H9 (cell line): ENCODE data around the gene SEPHS1. TPM values are rescaled to one million over a fixed set of nuclear protein-coding genes. Genes with fewer than 3 reads are reported as not detected.

Experiments
- DNase-seq: peaks from one replicate; pipeline ENCODE4 v3.0.0-alpha.2; 2017
- H2AFZ ChIP-seq: one replicate; pipeline ENCODE4 v1.6.1; 2013; ENCODE audit warnings: mild to moderate bottlenecking, low read length, control low read depth, moderate library complexity
- H2AK5ac ChIP-seq: 2 replicates; pipeline ENCODE4 v1.6.1; 2013; ENCODE audit warnings: low read length, control low read depth, mixed read lengths; ENCODE audit not compliant: insufficient read length
- H2BK120ac ChIP-seq: one replicate; pipeline ENCODE4 v1.6.1; 2013; ENCODE audit warnings: low read depth, mild to moderate bottlenecking, low read length, control low read depth, inconsistent platforms; ENCODE audit not compliant: poor library complexity, severe bottlenecking
- H2BK12ac ChIP-seq: 2 replicates; pipeline ENCODE4 v1.6.1; 2013; ENCODE audit warnings: low read length, control low read depth, mixed read lengths, low read depth; ENCODE audit not compliant: insufficient read length
- H2BK15ac ChIP-seq: 2 replicates; pipeline ENCODE4 v1.6.1; 2013; ENCODE audit warnings: low read depth, low read length, control low read depth
- H2BK20ac ChIP-seq: one replicate; pipeline ENCODE4 v1.6.1; 2013; ENCODE audit warnings: low read depth, mild to moderate bottlenecking, low read length, control low read depth, inconsistent platforms; ENCODE audit not compliant: poor library complexity, severe bottlenecking
- H2BK5ac ChIP-seq: 2 replicates; pipeline ENCODE4 v1.6.1; 2013; ENCODE audit warnings: low read length, control low read depth, mixed read lengths; ENCODE audit not compliant: insufficient read length
- H3K14ac ChIP-seq: 2 replicates; pipeline ENCODE4 v1.6.1; 2013; ENCODE audit warnings: low read length, control low read depth; ENCODE audit not compliant: insufficient read depth
- H3K18ac ChIP-seq: 2 replicates; pipeline ENCODE4 v1.6.1; 2013; ENCODE audit warnings: low read depth, mild to moderate bottlenecking, mixed read lengths, low read length, control low read depth; ENCODE audit not compliant: insufficient read length
- H3K23ac ChIP-seq: 2 replicates; pipeline ENCODE4 v1.6.1; 2013; ENCODE audit warnings: low read length, control low read depth, mixed read lengths, low read depth; ENCODE audit not compliant: insufficient read length
- H3K23me2 ChIP-seq: 2 replicates; pipeline ENCODE4 v1.6.1; 2013; ENCODE audit warnings: low read depth, mild to moderate bottlenecking, mixed read lengths, low read length, control low read depth; ENCODE audit not compliant: insufficient read length, poor library complexity, severe bottlenecking
- H3K27ac ChIP-seq: 2 replicates; pipeline ENCODE4 v1.5.1; 2013; ENCODE audit warnings: low read length, control low read depth, mixed read lengths, low read depth; ENCODE audit not compliant: insufficient read length
- H3K27me3 ChIP-seq: 2 replicates; pipeline ENCODE4 v1.6.1; 2013; ENCODE audit warnings: low read length, control low read depth, inconsistent platforms; ENCODE audit not compliant: insufficient read depth
- H3K4ac ChIP-seq: 2 replicates; pipeline ENCODE4 v1.6.1; 2013; ENCODE audit warnings: low read depth, mild to moderate bottlenecking, control low read depth, inconsistent platforms, low read length, moderate library complexity
- H3K4me1 ChIP-seq: 2 replicates; pipeline ENCODE4 v1.6.1; 2013; ENCODE audit warnings: low read length, control low read depth, inconsistent platforms; ENCODE audit not compliant: insufficient read depth
- H3K4me2 ChIP-seq: 2 replicates; pipeline ENCODE4 v1.6.1; 2013; ENCODE audit warnings: low read length, control low read depth, mixed read lengths; ENCODE audit not compliant: insufficient read length, insufficient read depth
- H3K56ac ChIP-seq: 2 replicates; pipeline ENCODE4 v1.6.1; 2013; ENCODE audit warnings: low read depth, mild to moderate bottlenecking, mixed read lengths, low read length, control low read depth; ENCODE audit not compliant: insufficient read length
- H3K79me1 ChIP-seq: 2 replicates; pipeline ENCODE4 v1.6.1; 2013; ENCODE audit warnings: low read depth, mild to moderate bottlenecking, moderate library complexity, low read length, control low read depth, inconsistent platforms; ENCODE audit not compliant: insufficient read depth, poor library complexity, severe bottlenecking
- H3K79me2 ChIP-seq: 2 replicates; pipeline ENCODE4 v1.6.1; 2013; ENCODE audit warnings: low read length, control low read depth, inconsistent platforms; ENCODE audit not compliant: insufficient read depth
- H3K9ac ChIP-seq: 2 replicates; pipeline ENCODE4 v1.6.1; 2013; ENCODE audit warnings: low read length, control low read depth, mixed read lengths; ENCODE audit not compliant: insufficient read length; ENCODE audit errors: extremely low read depth
- H3K9me3 ChIP-seq: one replicate; pipeline ENCODE4 v1.6.1; 2013; ENCODE audit warnings: low read depth, low read length, inconsistent platforms; ENCODE audit not compliant: control insufficient read depth
- H3T11ph ChIP-seq: one replicate; pipeline ENCODE4 v1.6.1; 2013; ENCODE audit warnings: mild to moderate bottlenecking, low read length, control low read depth, inconsistent platforms
- H4K20me1 ChIP-seq: one replicate; pipeline ENCODE4 v1.6.1; 2013; ENCODE audit not compliant: control insufficient read depth, insufficient read length, insufficient read depth
- H4K5ac ChIP-seq: 2 replicates; pipeline ENCODE4 v1.6.1; 2013; ENCODE audit warnings: low read depth, mild to moderate bottlenecking, mixed read lengths, low read length, control low read depth; ENCODE audit not compliant: insufficient read length
- H4K8ac ChIP-seq: replicated peaks from 2 replicates; pipeline ENCODE4 v1.6.1; 2013; ENCODE audit warnings: low read length, control low read depth, mixed read lengths, low read depth; ENCODE audit not compliant: insufficient read length
- H4K91ac ChIP-seq: 2 replicates; pipeline ENCODE4 v1.6.1; 2013; ENCODE audit warnings: low read depth, mild to moderate bottlenecking, moderate library complexity, mixed read lengths, low read length, control low read depth; ENCODE audit not compliant: insufficient read length
- H3K27ac Mint-ChIP-seq, 3 experiments: 2 replicates in 2 of 3; 3 replicates in 1 of 3; pipeline ENCODE4 v1.8.0; 2020 to 2021; ENCODE audit warnings: mixed read lengths in 3 of 3, mild to moderate bottlenecking in 1 of 3, moderate library complexity in 1 of 3
- H3K27me3 Mint-ChIP-seq: 2 replicates; pipeline ENCODE4 v1.8.0; 2021; ENCODE audit warnings: low read depth, mild to moderate bottlenecking, moderate library complexity, mixed read lengths
- H3K36me3 Mint-ChIP-seq, 3 experiments: 2 replicates in 2 of 3; 3 replicates in 1 of 3; pipeline ENCODE4 v1.8.0; 2020 to 2021; ENCODE audit warnings: low read depth in 3 of 3, mixed read lengths in 3 of 3; ENCODE audit not compliant: insufficient read depth in 1 of 3
- H3K4me1 Mint-ChIP-seq, 2 experiments: 2 replicates each; pipeline ENCODE4 v1.8.0; 2020; ENCODE audit warnings: mixed read lengths in 2 of 2
- H3K4me3 Mint-ChIP-seq, 2 experiments: 2 replicates in 1 of 2; 3 replicates in 1 of 2; pipeline ENCODE4 v1.8.0; 2020 to 2021; ENCODE audit warnings: mild to moderate bottlenecking in 2 of 2, mixed read lengths in 2 of 2, moderate library complexity in 1 of 2
- H3K9me3 Mint-ChIP-seq, 2 experiments: 2 replicates in 1 of 2; 3 replicates in 1 of 2; pipeline ENCODE4 v1.8.0; 2020; ENCODE audit warnings: mild to moderate bottlenecking in 2 of 2, mixed read lengths in 2 of 2, moderate library complexity in 1 of 2
- WGBS: extraction: QIAGEN DNeasy Blood & Tissue Kit; methylation state at CpG from one replicate; pipeline ENCODE4 v1.1.7; 2013; ENCODE audit warnings: missing lambda C conversion rate, low lambda C conversion rate, mixed read lengths; ENCODE audit not compliant: insufficient read length; ENCODE audit errors: extremely low coverage; 5-methylcytosine and 5-hydroxymethylcytosine counted together
- total RNA-seq: library from RNA; stranded (reverse); gene quantifications from 2 replicates; pipeline ENCODE4 v1.2.1, GENCODE V29; 2021
- TF ChIP-seq, protein P1 (sequence below): fragments of 200-600 bp; sonication (generic); conservative IDR thresholded peaks from 3 replicates; pipeline ENCODE4 v1.8.0; 2021; ENCODE audit warnings: antibody characterized with exemption, mild to moderate bottlenecking

SEPHS1 gene
- total RNA-seq, 1 experiment from 2014 or later = 366 TPM

GRCh38 chr10:13340068-13340467, 8.0 kb downstream of the SEPHS1 start:
- H3K23ac ChIP-seq = no peak overlapping the region
- peaks cover 10% of the 10 kb centered on the region for H3K4me1 ChIP-seq
- H3K27me3 ChIP-seq = no peaks in the 10 kb centered on the region
- DNase-seq = no peak
- no peak overlapping the region for H2BK120ac ChIP-seq
- no peak overlapping the region for H3K56ac ChIP-seq
- no peak overlapping the region for H2BK20ac ChIP-seq
- H3K79me2 ChIP-seq = peaks cover 75% of the 10 kb centered on the region
- H3K14ac ChIP-seq = no peak overlapping the region
- peaks cover 9% of the 10 kb centered on the region for H3K79me1 ChIP-seq
- H4K20me1 ChIP-seq = no peaks in the 10 kb centered on the region
- Mint-ChIP-seq H3K36me3 (peaks cover 68 to 91% (median 74%) of the 10 kb centered on the region in 3 experiments), H3K9me3 (no peaks in the 10 kb centered on the region), H3K27ac (peak overlapping the region in 1 of 3 experiments; percentile 81; a peak in 2 of 7 replicates), H3K27me3 (no peaks in the 10 kb centered on the region), H3K4me1 (peaks cover 44 to 54% of the 10 kb centered on the region in 2 experiments), H3K4me3 (no peak overlapping the region)
- no CpG with 5 or more reads among the region's 9 CpGs for WGBS
- H2AFZ ChIP-seq = no peak overlapping the region
- no peak overlapping the region for H4K5ac ChIP-seq
- H4K8ac ChIP-seq = no peak overlapping the region
- H3T11ph ChIP-seq = no peak overlapping the region
- H2BK12ac ChIP-seq = no peak overlapping the region
- H4K91ac ChIP-seq = no peak overlapping the region
- H3K27ac ChIP-seq = no peak overlapping the region
- H2BK5ac ChIP-seq = no peak overlapping the region
- H2AK5ac ChIP-seq = no peak overlapping the region
- H3K23me2 ChIP-seq = no peaks in the 10 kb centered on the region
- H3K4ac ChIP-seq = no peak overlapping the region
- peak overlapping the region; percentile 16 for H3K4me2 ChIP-seq
- no peak overlapping the region for H3K9ac ChIP-seq
- H3K18ac ChIP-seq = no peak overlapping the region
- no peaks in the 10 kb centered on the region for H3K9me3 ChIP-seq
- TF ChIP-seq, protein P1, sequence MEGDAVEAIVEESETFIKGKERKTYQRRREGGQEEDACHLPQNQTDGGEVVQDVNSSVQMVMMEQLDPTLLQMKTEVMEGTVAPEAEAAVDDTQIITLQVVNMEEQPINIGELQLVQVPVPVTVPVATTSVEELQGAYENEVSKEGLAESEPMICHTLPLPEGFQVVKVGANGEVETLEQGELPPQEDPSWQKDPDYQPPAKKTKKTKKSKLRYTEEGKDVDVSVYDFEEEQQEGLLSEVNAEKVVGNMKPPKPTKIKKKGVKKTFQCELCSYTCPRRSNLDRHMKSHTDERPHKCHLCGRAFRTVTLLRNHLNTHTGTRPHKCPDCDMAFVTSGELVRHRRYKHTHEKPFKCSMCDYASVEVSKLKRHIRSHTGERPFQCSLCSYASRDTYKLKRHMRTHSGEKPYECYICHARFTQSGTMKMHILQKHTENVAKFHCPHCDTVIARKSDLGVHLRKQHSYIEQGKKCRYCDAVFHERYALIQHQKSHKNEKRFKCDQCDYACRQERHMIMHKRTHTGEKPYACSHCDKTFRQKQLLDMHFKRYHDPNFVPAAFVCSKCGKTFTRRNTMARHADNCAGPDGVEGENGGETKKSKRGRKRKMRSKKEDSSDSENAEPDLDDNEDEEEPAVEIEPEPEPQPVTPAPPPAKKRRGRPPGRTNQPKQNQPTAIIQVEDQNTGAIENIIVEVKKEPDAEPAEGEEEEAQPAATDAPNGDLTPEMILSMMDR = no peak
- no peak overlapping the region; the same call in 1 of the 2 replicates for H2BK15ac ChIP-seq
